GM19023 (cell line): ENCODE measurements around the gene SEC31B.

Source experiments
- ATAC-seq: cut with Tn5 transposase; IDR thresholded peaks from one replicate; pipeline ENCODE4 v1.9.1; 2021; ENCODE audit warnings: mild to moderate bottlenecking, moderate library complexity; ENCODE audit not compliant: unreplicated experiment

SEC31B gene

DNA sequence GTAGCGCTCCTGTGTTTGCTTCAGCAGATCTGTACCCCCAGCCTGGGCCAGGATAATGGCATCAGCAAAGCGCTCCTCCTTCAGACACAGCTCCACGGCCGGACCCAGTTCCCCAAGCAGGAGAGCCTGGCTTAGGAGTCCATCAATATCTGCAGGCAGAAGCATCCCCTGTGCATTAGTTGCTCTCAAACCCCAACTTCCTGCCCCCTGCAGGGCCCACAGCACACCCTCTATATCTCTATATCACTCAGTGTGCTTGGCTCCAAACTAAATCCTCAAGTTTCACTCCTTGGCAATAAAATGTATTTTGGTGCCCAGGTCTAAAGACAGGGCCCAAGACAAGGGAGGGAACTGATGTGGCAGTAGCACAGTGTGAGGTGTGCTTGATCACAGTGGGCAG, 21.6 kb downstream of the SEC31B start:
- no peak for ATAC-seq

DNA sequence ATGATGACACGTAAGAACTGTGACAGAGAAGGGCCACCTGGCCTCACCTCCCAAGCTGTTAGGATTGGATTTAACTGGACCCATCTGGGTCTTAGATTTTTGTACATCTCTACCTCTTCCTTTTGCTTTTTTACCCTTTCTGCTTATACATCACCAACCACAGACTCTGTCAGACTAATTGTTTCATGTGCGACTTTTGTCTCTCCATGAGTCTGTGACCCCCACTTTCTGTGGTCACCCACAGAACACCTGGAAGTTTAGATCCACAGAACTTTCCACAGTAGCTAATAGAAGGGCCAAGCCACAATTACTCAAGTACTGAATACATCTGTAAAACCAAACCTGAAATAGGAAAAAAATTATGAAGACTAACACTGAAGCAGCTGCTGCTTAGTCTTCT, 23.1 kb downstream of the SEC31B start:
- no peak for ATAC-seq

DNA sequence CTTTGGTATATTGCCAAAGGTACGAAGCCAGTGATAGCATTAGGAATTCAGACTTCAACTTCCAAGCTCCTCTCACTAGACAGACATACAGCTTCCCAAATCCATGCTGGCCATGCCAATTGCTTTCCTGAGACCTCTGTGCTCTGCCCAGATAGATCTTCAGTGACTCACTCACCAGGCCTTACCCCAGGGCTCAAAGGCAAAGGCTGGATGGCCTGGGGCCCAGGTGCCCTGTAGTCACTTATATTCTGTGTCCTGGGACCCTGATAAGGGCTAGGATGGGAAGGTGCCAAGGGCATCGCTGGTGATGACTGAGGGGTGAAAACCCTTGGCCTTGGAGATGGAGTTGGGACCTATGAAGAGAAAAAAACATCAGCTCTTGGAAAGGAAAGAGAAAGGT, 29.1 kb downstream of the SEC31B start:
- ATAC-seq, result no peak

DNA sequence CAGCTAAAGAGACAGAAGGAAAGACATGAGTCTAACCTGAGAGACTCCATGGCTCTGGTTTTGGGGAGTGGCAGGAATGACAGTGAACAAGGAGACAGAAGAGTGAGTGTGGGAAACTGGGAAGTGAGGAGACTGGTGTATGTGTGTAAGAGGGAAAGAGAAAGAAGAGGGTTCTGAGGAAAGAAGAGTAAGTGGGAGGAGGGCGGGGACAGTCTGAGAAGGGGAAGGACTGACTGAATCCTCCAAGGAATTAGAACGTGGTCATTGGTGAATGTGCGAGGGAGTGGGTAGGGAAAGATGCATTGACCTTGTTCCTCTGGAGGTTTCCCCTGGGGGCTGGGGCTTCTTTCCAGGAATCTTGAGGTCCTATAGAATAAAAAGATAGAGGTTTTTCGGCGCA, 30.3 kb downstream of the SEC31B start:
- no peak for ATAC-seq

DNA sequence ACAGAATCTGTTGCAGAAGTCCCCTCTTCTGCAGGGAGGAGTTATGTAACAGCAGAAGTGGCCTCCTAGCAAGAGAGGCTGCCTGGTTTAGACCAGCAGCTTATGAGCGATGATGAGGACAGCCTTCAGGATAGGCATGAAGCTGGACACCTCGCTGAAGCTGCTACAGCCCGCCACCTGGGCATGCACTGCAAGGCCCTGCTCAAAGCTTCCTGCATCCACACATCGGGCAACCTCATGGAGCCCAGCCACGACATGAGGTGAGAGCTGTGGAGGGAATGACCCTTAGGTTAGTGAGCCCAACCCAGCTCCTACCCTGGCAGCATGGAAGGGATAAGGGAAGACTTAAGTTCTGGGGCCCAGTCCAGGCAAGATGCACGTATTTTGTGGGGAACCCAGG, 32.1 kb downstream of the SEC31B start:
- no peak for ATAC-seq

DNA sequence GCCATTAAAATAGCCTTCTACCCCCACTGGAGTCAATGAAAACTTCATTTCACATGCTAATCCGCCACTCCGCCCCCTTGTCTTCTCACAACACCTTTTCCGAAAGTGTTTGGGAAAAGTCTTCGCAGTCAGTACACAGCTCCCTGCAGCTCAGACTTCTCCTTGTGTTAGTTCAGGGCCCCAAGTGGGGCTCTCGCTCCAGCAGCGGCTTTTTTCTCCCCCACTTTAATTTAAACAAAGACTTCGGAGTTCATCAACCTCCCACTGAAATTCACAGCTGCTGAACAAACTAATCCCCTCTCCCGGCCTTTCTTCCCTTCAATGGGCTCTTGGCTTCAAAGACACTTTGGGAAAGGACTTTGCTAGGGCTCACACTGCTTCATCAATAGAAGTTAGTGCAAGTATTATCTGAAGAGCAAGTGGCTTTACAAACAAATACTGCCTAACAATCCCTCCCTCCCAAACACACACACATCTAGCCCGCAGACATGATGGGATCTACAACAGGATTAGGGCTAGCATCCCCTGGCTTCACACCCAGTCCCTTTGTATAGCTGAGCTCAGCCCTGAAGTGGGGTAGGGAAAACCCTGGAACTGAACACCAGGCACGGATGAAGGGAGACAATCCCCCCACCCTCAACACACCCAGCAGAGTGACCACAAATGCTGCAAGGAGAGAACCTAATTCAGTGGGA, 33.7 kb downstream of the SEC31B start:
- ATAC-seq, result no peak

DNA sequence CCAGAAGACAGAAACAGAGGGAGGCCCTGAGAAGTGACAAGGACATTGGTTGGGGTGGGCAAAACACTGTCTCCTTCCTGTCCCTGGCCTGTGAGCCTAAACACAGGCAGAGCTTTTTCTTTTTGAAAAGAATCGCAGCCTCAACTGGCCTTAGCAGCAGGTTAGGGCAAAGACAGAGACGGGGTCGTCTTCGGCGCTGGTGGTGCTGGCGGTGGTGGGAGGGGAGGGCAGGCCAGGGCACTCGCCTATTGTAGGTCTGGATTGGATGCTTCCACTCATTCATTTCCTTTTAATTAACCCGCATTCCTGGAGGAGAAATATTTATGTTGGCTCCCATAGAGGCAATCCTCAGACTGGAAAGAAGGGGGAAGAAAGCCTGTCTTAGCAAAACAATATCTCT, 34.3 kb downstream of the SEC31B start:
- ATAC-seq, result no peak

DNA sequence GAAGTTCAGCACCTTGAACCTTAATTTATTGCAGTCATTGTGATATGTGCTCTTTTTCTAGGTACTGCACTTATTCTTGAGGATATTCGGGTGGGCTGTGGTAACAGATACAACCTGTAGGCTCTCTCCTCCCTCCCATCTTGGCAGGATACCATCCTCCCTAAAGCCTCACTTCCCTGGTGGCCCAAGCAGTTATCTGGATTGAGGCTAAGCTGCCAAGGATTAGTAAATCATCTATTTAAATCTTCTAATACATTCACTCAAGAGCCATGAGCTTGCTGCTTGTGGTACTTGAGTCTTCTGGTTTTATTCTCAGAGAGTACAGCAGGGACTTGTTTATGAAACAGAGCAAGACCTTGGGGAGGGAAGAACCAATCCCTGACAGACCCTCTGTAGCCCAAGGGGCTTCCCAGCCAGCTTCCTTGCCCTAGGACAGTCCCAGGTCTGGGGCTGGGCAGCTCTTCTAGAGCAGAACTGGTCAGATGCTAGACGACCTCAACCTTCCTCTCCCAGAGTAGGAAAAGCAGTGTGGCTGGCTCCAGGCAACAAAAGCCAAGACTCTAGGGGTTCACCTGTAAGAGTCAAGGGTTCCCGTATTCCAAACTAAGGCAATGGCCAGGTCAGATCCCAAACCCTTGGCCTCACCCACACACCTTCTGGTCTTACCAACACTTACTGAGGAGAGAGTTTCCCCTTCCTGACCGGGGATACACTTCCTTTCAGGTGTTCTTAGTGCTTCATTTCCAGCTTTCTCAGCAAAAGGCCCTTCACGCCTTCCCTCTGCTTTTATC, 35.6 kb downstream of the SEC31B start:
- no peak for ATAC-seq

DNA sequence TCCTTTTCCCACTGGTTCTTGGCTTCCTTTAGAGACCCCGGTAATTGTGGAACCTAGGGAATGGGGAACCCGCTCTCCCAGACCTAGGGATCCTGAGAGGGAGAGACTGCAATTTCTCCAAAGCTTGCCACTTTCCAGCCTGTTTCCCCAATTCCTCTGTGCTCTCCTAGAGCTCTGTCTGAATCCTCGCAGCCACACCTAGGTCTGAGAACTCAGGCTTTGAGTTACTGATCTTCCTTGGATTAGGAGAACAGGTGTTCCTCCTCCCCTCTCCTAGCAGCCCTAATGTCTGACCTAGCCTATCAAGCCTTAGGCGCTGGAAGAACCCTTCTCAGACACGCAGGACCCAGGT, 36.9 kb downstream of the SEC31B start:
- ATAC-seq, result no peak

DNA sequence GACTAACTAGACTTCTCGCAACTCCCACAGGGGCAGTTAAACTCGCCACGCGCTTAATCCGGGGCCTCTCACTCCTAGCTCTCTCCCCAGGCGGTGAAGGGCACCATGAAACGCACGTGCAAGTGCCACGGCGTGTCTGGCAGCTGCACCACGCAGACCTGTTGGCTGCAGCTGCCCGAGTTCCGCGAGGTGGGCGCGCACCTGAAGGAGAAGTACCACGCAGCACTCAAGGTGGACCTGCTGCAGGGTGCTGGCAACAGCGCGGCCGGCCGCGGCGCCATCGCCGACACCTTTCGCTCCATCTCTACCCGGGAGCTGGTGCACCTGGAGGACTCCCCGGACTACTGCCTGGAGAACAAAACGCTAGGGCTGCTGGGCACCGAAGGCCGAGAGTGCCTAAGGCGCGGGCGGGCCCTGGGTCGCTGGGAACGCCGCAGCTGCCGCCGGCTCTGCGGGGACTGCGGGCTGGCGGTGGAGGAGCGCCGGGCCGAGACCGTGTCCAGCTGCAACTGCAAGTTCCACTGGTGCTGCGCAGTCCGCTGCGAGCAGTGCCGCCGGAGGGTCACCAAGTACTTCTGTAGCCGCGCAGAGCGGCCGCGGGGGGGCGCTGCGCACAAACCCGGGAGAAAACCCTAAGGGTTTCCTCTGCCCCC, 37.4 kb downstream of the SEC31B start:
- ATAC-seq, result peak; percentile 38

DNA sequence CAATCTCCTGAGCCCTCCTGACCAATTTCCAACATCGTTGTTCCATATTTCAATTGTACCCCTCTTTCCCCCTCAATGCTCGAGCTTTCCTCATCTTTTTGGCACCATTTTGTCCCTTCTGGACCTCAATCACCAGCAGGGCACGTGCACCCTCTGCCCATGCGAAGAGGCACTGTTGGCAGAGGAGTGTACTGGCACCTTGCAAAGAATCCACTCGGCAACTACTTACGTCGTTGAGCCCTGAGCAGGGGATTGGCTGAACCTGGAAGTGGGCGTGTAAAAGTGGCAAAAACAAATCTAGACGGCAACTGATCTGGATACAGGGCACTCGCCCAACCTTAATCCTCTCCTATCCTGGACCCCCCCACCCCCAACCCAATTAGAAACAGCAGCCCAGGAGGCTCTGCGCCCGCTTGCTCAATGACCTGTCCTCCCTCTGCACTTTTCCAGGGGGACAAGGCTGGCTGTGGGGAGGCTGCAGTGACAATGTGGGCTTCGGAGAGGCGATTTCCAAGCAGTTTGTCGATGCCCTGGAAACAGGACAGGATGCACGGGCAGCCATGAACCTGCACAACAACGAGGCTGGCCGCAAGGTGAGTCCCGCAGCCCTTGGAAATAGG, 38.1 kb downstream of the SEC31B start:
- ATAC-seq, result peak; percentile 98

DNA sequence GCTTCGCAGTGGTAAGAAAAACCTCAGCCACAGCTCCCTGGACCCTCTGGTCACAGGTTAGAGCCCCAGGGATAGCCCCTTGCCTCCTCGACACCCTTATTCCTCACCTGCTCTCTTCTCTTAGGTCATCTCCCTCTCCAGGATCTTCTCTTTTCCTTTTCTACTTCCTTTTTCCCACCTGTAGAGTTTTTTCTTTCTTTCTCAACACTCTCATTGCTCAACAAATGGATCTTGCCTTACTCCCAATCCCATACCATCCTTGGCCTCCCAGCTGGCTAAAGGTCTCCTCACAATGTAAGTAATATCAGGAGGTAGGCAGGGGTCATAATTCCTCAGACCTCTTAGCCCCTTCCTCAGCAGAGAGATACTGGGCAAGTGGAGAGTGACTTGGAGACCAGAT, 39.7 kb downstream of the SEC31B start:
- ATAC-seq, result no peak

DNA sequence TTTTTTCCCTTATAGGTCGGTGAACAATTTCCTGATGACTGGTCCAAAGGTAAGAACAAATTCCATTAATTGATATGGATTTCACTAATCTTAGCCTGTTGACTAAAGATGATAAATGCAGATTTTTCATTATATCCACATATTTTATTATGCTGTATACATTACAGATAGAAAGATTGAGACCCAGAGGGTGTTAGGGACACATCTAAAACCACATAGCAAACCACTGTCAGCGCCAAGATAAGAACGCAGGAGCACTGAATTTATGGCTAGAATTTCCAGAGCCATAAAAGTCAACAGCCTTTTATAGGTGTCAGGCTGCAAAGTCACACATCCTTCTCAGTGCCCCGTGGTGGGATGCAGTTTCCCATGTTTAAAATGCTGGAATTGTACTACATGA, 40.6 kb downstream of the SEC31B start:
- no peak for ATAC-seq

DNA sequence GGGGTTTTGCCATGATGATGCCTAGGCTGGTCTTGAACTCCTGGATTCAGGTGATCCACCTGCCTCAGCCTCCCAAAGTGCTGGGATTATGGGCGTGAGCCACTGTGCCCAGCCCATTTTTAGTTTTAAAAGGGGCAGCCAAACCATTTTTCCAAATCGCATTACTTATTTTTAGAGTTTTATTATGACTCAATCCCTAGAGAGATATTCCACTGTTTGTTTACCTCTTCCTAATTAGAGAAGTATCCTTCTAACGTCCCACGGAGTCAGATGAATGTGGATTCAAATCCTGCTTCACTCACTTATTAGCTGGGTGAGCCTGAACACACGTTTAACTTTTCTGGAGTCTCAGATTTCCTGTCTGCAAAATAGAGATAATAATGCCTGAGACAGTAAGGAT, 41.7 kb downstream of the SEC31B start:
- ATAC-seq, result no peak

DNA sequence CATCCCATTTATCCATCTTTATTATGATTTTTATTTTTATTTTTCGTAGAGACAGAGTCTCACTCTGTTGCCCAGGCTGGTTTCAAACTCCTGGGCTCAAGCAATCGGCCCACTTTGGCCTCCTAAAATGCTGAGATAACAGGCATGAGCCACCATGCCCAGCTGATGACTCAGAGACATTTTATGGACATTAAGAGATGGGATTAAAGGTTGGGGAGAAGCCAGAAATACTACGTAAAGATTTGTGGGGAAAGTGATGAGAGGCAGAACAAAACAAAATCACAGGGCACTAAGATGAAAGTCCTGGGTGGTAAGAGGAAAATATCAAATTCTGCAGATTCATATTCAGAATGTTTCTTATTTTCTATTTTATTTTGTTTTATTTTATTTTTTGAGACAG, 49.3 kb downstream of the SEC31B start:
- ATAC-seq, result no peak

DNA sequence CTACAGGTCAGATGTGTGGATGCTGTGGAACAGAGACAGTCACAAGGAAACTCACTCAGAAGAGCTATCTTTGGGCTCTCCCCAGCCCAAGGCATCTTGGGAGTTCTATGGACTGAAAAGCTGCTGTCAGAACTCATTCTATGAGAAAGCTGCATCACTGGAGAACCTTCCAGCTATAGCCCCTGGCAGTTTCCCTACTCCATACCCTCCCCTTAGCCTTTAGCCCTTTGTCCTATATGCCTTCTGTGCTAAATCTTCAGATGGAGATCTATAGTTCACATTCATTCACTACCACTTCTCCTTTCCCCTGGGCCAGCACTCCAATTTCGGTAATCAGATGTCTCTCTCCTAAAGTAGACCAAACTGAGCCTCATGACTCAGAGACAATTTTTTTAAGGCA, 49.9 kb downstream of the SEC31B start:
- ATAC-seq, result no peak

DNA sequence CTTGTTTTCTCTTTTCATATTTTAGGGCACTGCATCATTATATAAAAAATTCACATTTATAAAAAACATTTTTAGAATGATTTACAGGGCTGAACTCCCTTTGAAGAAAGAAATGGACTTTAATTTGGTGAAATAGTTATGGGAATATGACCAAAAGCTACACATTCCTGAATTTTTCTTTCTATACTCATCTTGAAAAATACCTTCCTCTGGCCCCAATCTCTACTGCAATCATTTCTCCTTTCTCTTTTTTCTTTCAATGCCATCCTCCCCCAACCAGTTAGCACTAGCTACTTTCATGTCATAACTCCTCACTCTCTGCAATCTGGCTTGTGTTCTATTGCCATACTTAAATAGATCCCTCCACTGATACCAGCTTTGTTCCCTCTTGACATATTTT, 50.7 kb downstream of the SEC31B start:
- ATAC-seq, result no peak

DNA sequence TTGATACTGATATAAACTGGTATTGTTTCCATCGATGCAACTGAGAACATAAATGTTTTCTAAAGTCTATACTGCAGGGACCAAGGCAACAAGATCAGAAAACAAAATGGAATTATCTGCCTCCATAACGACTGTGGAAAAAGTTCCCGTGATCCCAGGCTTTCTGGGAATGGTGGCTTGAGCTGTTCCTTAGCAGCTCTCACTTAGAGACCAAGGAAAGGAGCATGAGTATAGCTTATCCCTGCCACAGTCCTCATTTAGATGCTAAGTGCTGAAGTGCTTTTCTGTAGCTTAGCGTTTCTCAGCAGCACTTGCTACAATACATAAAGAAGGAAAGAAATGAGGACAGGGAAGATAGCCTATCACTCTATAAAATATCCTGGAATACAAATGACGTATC, 51.3 kb downstream of the SEC31B start:
- ATAC-seq, result no peak

DNA sequence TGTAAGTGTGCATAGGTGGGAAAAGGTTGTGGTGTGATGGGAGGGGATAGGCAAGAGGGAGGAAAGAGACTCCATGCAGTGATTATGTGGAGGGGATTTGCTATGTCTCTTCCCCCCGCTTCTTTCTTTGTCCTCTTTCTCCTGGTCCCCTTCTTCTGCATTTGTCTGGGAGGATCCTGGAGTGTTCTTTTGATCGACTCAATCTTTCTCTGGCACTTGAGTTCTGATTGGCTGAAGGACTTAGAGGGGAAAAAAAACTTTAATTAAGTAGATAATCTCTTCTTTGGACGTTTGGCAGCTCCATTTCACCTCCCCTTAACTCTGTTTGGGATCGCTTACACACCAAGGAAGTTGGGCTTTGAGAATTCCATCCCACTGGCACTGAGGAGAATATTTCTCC, 57.0 kb downstream of the SEC31B start, which contains the start of gene WNT8B:
TSS of gene WNT8B (plus strand) at position 301 of the 400 bp plus-strand sequence. CDS start 160 bp downstream, outside the sequence.
- no peak for ATAC-seq

DNA sequence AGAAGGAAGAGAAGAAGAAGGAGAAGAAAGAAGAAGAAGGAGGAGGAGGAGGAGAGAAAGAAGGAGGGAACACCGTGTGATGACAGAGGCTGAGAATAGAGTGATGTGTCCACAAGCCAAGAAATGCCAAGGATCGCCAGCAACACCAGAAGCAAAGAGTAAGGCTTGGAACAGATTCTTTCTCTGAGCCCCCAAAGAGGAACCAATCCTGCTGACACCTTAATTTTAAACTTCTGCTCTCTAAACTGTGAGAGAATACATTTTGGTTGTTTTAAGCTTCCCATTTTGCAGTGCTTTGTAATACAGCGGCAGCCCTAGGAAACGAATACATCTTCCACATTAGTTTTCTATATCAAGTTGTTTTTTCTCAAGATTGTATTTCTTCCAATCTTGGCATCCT, 70.7 kb downstream of the SEC31B start:
- no peak for ATAC-seq

DNA sequence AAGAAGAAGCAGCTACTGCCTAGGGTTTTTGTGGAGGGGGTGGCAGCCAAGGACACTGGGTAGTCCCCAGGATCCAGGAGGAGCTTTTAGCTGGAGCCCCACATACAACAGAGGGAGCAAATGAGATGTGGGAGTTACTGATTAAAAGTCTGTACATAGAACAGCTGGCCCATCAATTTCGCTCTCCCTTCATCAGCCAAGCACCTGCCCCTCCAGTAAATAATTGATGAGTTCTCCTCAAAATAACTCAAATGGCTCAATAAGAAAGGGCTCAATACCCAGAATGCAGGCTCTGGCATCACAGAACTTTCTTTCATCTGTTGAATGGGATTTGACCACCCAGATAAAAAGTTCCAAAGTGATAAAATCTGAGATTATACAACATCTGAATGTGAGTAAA, 72.0 kb downstream of the SEC31B start:
- no peak for ATAC-seq
